Neural progenitor cell (in vitro differentiated cells): Measurements from ENCODE around the gene STAMBP. TPM values are rescaled to one million over a fixed set of nuclear protein-coding genes. Genes with fewer than 3 reads are reported as not detected.

Experiments
- DNase-seq: peaks from one replicate; pipeline ENCODE4 v3.0.0-alpha.2; 2016; ENCODE audit warnings: low spot score
- H2AFZ ChIP-seq: fragments of 200-600 bp; sonication (generic); replicated peaks from 2 replicates; pipeline ENCODE4 v1.6.1; 2016; ENCODE audit warnings: antibody characterized with exemption
- H3F3A ChIP-seq: fragments of 200-600 bp; sonication (generic); 2 replicates; pipeline ENCODE4 v1.6.1; 2016; ENCODE audit warnings: antibody characterized with exemption, low read depth
- H3K27ac ChIP-seq: fragments of 200-600 bp; sonication (generic); 2 replicates; pipeline ENCODE4 v1.5.1; 2016; ENCODE audit warnings: mild to moderate bottlenecking
- H3K27me3 ChIP-seq: fragments of 200-600 bp; sonication (generic); 2 replicates; pipeline ENCODE4 v1.6.1; 2016; ENCODE audit warnings: mild to moderate bottlenecking, moderate library complexity
- H3K36me3 ChIP-seq: fragments of 200-600 bp; sonication (generic); 2 replicates; pipeline ENCODE4 v1.5.1; 2016
- H3K4me1 ChIP-seq: fragments of 200-600 bp; sonication (generic); 2 replicates; pipeline ENCODE4 v1.6.1; 2016; ENCODE audit warnings: mixed run types
- H3K4me2 ChIP-seq: fragments of 200-600 bp; sonication (generic); 2 replicates; pipeline ENCODE4 v1.6.1; 2016
- H3K4me3 ChIP-seq: fragments of 200-600 bp; sonication (generic); 2 replicates; pipeline ENCODE4 v1.5.1; 2016
- H3K79me2 ChIP-seq: fragments of 200-600 bp; sonication (generic); 2 replicates; pipeline ENCODE4 v1.6.1; 2016; ENCODE audit warnings: low read depth
- H3K9ac ChIP-seq: fragments of 200-600 bp; sonication (generic); 2 replicates; pipeline ENCODE4 v1.6.1; 2016
- H3K9me3 ChIP-seq: fragments of 200-600 bp; sonication (generic); 2 replicates; pipeline ENCODE4 v1.5.1; 2016; ENCODE audit warnings: low read depth
- H4K20me1 ChIP-seq: fragments of 200-600 bp; sonication (generic); 2 replicates; pipeline ENCODE4 v1.6.1; 2016; ENCODE audit warnings: low read depth
- H3K27ac Mint-ChIP-seq: 3 replicates; pipeline ENCODE4 v1.8.0; 2021; ENCODE audit warnings: mixed read lengths
- H3K27me3 Mint-ChIP-seq: 2 replicates; pipeline ENCODE4 v1.8.0; 2022; ENCODE audit warnings: low read depth, mild to moderate bottlenecking, inconsistent platforms, moderate library complexity, mixed read lengths; ENCODE audit not compliant: insufficient read depth
- H3K36me3 Mint-ChIP-seq: 3 replicates; pipeline ENCODE4 v1.8.0; 2021; ENCODE audit warnings: mixed read lengths
- H3K4me1 Mint-ChIP-seq: 3 replicates; pipeline ENCODE4 v1.8.0; 2021; ENCODE audit warnings: mixed read lengths
- H3K4me3 Mint-ChIP-seq: 3 replicates; pipeline ENCODE4 v1.8.0; 2021; ENCODE audit warnings: mild to moderate bottlenecking, moderate library complexity, mixed read lengths
- H3K9me3 Mint-ChIP-seq: 3 replicates; pipeline ENCODE4 v1.8.0; 2020; ENCODE audit warnings: mixed read lengths
- CTCF ChIP-seq: fragments of 200-600 bp; sonication (generic); IDR thresholded peaks from 2 replicates; pipeline ENCODE4 v1.5.1; 2017; ENCODE audit warnings: antibody characterized with exemption, mild to moderate bottlenecking
- EZH2 ChIP-seq: fragments of 200-600 bp; sonication (generic); IDR thresholded peaks from 2 replicates; pipeline ENCODE4 v1.6.1; 2017; ENCODE audit warnings: antibody characterized with exemption, mild to moderate bottlenecking, moderate library complexity
- EZH2phosphoT487 ChIP-seq: fragments of 200-600 bp; sonication (generic); IDR thresholded peaks from 2 replicates; pipeline ENCODE4 v1.6.1; 2017; ENCODE audit warnings: antibody characterized with exemption
- total RNA-seq: library from RNA; depleted of rRNA; stranded (reverse); fragments of >200 nt; gene quantifications from 2 replicates; pipeline ENCODE4 v1.2.3, GENCODE V29; 2015; ENCODE audit warnings: low replicate concordance

STAMBP gene
- total RNA-seq, 1 donor from 2014 or later = 77.3 TPM

DNA sequence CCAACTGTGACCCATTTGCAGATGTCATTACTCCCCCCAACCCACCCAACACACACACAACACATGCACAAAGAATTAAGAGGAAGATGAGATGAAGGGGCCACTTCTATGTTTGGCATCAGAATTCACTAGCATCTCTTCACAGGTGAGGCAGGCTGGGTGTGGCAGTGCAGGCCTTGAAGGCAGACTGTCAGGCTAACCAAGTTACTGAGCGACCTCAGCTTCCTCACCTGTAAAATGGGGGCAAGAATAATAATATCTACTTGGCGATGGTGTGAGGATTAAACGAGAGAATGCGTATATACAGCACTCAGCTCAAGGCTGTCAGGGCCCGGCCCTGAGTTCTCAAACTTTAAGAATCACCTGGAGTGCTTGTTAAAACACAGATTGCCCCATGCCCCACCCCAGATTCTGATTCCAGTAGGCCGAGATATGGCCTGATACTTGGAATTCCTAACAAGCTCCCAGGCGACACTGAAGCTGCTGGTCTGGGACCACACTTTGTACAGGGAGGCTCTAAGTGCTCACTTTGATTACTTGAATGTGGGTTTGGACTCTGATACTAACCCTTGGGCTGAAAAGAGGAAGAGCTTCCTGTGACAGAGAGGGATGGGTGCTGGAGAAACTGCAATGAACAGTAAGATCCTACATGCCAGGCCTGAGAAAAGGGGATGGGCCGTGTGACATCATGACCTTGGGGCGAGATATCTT is 65.2 kb downstream of the STAMBP start:
- Histone ChIP-seq H3K79me2 (no peaks in the 10 kb centered on the region), H3K4me2 (no peak overlapping the region), H3K36me3 (no peaks in the 10 kb centered on the region), H3K27ac (no peak overlapping the region), H3K4me1 (peaks cover 12% of the 10 kb centered on the region), H3K27me3 (no peaks in the 10 kb centered on the region), H3K9ac (no peak overlapping the region), H2AFZ (no peak overlapping the region), H3F3A (no peaks in the 10 kb centered on the region), H3K4me3 (no peak overlapping the region), H4K20me1 (no peaks in the 10 kb centered on the region), H3K9me3 (no peaks in the 10 kb centered on the region)
- no peak for TF ChIP-seq EZH2phosphoT487
- no peak for TF ChIP-seq EZH2
- TF ChIP-seq CTCF = no peak
- DNase-seq = no peak
- Mint-ChIP-seq H3K27ac (peak overlapping the region; percentile 74), H3K9me3 (no peaks in the 10 kb centered on the region), H3K27me3 (peaks cover 8% of the 10 kb centered on the region), H3K4me1 (peaks cover 4% of the 10 kb centered on the region), H3K36me3 (no peaks in the 10 kb centered on the region), H3K4me3 (no peak overlapping the region)

- no peak overlapping the region for H3K27ac ChIP-seq
- no peak for DNase-seq
- H3K79me2 ChIP-seq = no peaks in the 10 kb centered on the region
- H3K9me3 Mint-ChIP-seq = no peaks in the 10 kb centered on the region
- H3K4me3 Mint-ChIP-seq = no peak overlapping the region
- H3K4me2 ChIP-seq = no peak overlapping the region
- H3K4me1 Mint-ChIP-seq = peaks cover 4% of the 10 kb centered on the region
- H3K27ac Mint-ChIP-seq = no peak overlapping the region
- no peaks in the 10 kb centered on the region for H3K36me3 ChIP-seq
- no peak overlapping the region for H3K9ac ChIP-seq
- TF ChIP-seq EZH2 (no peak), EZH2phosphoT487 (no peak), CTCF (no peak)
- peaks cover 8% of the 10 kb centered on the region for H3K27me3 Mint-ChIP-seq
- peaks cover 12% of the 10 kb centered on the region for H3K4me1 ChIP-seq
- H3K9me3 ChIP-seq = no peaks in the 10 kb centered on the region
- no peaks in the 10 kb centered on the region for H3K27me3 ChIP-seq
- no peaks in the 10 kb centered on the region for H3F3A ChIP-seq
- no peak overlapping the region for H2AFZ ChIP-seq
- H3K4me3 ChIP-seq = no peak overlapping the region
- H3K36me3 Mint-ChIP-seq = no peaks in the 10 kb centered on the region
- no peaks in the 10 kb centered on the region for H4K20me1 ChIP-seq
Measured at GRCh38 chr2:73894475-73894850, 65.7 kb downstream of the STAMBP start.

DNA sequence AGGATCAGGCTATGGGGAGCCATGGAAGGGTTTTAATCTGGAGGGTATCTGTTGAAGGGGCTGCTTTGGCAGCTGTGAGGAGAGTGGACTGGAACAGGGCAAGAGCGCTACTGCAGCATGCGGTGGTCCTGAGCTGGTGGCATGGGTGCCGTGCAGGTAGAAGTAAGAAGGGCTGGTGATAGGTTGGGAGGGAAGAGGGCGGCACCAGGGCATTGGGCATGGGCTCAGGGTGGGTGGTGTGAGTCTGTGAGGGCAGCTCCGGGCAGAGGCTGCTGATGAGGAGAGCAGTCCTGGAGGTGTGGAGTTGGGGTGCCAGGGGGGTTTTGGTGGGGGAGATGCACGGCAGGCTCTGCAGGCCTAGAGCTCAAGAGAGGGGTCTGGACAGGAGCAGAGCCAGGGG is 66.1 kb downstream of the STAMBP start:
- no peak overlapping the region for H3K4me3 Mint-ChIP-seq
- no peaks in the 10 kb centered on the region for H4K20me1 ChIP-seq
- H3K27ac ChIP-seq = no peak overlapping the region
- H3F3A ChIP-seq = no peaks in the 10 kb centered on the region
- peaks cover 8% of the 10 kb centered on the region for H3K27me3 Mint-ChIP-seq
- no peak overlapping the region for H3K4me3 ChIP-seq
- H3K4me2 ChIP-seq = no peak overlapping the region
- no peak overlapping the region for H3K9ac ChIP-seq
- H3K4me1 Mint-ChIP-seq = peaks cover 4% of the 10 kb centered on the region
- H3K4me1 ChIP-seq = peaks cover 12% of the 10 kb centered on the region
- H3K27me3 ChIP-seq = no peaks in the 10 kb centered on the region
- no peak overlapping the region for H3K27ac Mint-ChIP-seq
- no peaks in the 10 kb centered on the region for H3K36me3 Mint-ChIP-seq
- no peak overlapping the region for H2AFZ ChIP-seq
- H3K9me3 ChIP-seq = no peaks in the 10 kb centered on the region
- no peak for DNase-seq
- no peaks in the 10 kb centered on the region for H3K79me2 ChIP-seq
- no peak for TF ChIP-seq EZH2
- no peaks in the 10 kb centered on the region for H3K36me3 ChIP-seq
- no peaks in the 10 kb centered on the region for H3K9me3 Mint-ChIP-seq

DNA sequence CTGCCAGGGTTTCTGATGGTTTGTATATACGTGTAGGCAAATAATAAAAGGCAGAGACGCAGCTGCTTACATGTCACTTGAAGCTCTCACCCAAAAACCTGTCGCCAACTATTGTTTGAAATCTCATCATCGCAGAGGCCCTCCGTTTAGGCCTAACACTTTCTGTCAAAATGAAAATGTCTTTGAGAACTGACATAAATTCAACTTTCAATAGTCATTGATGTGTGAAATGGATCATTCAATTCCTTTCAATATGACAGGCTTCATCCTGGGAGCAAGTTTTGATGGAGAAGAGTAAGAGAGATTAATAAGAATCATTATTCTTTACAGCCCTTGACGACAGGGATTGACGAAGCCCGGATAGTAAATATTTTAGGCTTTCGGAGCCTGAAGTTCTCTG is 66.7 kb downstream of the STAMBP start:
- H3K4me3 ChIP-seq = no peak overlapping the region
- no peak overlapping the region for H3K9ac ChIP-seq
- peaks cover 12% of the 10 kb centered on the region for H3K4me1 ChIP-seq
- peaks cover 4% of the 10 kb centered on the region for H3K27me3 Mint-ChIP-seq
- H3K27ac Mint-ChIP-seq = no peak overlapping the region
- no peaks in the 10 kb centered on the region for H3K9me3 ChIP-seq
- no peak overlapping the region for H3K4me3 Mint-ChIP-seq
- no peaks in the 10 kb centered on the region for H4K20me1 ChIP-seq
- peaks cover 4% of the 10 kb centered on the region for H3K4me1 Mint-ChIP-seq
- no peak overlapping the region for H2AFZ ChIP-seq
- TF ChIP-seq EZH2 (no peak), CTCF (no peak), EZH2phosphoT487 (no peak)
- DNase-seq = no peak
- H3F3A ChIP-seq = no peaks in the 10 kb centered on the region
- no peaks in the 10 kb centered on the region for H3K36me3 Mint-ChIP-seq
- no peaks in the 10 kb centered on the region for H3K9me3 Mint-ChIP-seq
- no peaks in the 10 kb centered on the region for H3K27me3 ChIP-seq
- H3K27ac ChIP-seq = no peak overlapping the region
- H3K36me3 ChIP-seq = no peaks in the 10 kb centered on the region
- H3K79me2 ChIP-seq = no peaks in the 10 kb centered on the region
- no peak overlapping the region for H3K4me2 ChIP-seq
